Thyroid gland (tissue), 4 donors: ENCODE data around the gene HPCA.

ENCODE experiments used
- POLR2A ChIP-seq, 2 donors: fragments of 450-650 bp; IDR thresholded peaks; one replicate each; pipeline ENCODE4 v1.6.1; 2017; ENCODE audit warnings: antibody characterized with exemption in 2 of 2, mild to moderate bottlenecking in 2 of 2, moderate library complexity in 1 of 2
- TF ChIP-seq, protein P1 (sequence below), 6 experiments: fragments of 200-600 bp in 3 of 6; fragments of 450-650 bp in 3 of 6; sonication (generic) in 3 of 6; IDR thresholded peaks; one replicate each; pipeline ENCODE4 v1.5.1; 2016 to 2019; ENCODE audit warnings: antibody characterized with exemption in 6 of 6, mild to moderate bottlenecking in 2 of 6, inconsistent platforms in 1 of 6, moderate library complexity in 1 of 6

DNA sequence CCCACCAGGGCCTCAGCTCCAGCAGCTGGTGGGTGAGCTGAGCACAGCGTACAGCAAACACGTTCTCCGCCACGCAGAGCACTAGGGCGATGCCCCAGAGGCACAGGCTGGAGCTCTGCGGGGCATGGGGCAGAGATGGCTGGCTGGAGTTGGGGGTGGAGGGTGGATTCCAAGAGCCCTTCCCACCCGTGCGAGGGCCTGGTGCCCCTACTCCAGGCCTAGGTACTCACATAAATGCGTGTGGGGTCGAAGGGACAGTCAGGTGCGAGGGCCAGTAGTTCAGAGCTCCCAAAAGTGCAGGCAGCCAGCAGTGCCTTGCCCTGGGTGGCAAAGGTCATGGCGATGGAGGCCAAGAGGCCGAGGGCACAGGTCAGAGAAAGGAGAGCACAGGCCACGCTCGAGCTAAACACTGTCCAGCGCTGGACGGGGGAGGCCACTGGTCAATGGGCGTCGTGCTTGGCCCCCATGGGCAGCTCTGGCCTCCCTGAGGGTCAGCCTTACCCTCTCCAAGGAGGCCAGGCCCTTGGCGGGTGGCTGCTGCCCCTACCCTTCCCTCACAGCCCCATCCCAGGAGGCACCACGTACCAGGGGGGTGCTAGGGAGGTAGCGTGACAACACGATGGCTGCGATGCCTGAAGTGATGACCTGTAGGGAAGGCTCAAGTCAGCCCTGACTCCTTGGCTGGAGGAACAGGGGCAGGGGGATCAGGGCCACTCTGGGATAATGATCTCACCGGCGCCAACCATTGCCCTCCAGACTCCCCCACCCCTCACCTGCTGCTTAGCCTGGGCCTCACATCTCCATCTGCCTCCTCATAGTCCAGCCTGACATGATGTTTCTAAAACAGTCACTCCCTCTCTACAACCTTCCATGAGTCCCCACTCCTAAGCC is 9.3 kb downstream of the HPCA start:
- TF ChIP-seq, protein P1, sequence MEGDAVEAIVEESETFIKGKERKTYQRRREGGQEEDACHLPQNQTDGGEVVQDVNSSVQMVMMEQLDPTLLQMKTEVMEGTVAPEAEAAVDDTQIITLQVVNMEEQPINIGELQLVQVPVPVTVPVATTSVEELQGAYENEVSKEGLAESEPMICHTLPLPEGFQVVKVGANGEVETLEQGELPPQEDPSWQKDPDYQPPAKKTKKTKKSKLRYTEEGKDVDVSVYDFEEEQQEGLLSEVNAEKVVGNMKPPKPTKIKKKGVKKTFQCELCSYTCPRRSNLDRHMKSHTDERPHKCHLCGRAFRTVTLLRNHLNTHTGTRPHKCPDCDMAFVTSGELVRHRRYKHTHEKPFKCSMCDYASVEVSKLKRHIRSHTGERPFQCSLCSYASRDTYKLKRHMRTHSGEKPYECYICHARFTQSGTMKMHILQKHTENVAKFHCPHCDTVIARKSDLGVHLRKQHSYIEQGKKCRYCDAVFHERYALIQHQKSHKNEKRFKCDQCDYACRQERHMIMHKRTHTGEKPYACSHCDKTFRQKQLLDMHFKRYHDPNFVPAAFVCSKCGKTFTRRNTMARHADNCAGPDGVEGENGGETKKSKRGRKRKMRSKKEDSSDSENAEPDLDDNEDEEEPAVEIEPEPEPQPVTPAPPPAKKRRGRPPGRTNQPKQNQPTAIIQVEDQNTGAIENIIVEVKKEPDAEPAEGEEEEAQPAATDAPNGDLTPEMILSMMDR (IDR thresholded peaks at IDR 0.05), result no peak
- no peak for TF ChIP-seq POLR2A (IDR thresholded peaks at IDR 0.05)
